SK-N-SH treated with all-trans-retinoic acid at 6 μM for 48 hours (cell line): Measurements from ENCODE around the gene CROT.

Experiments used
- ATAC-seq: fragments of 200-7000 bp; cut with Tn5 transposase; 3 replicates; pipeline ENCODE4 v1.9.1; 2020; ENCODE audit warnings: mild to moderate bottlenecking, moderate library complexity
- ARNTL ChIP-seq: fragments of 450-650 bp; formaldehyde crosslinking; IDR thresholded peaks from 2 replicates; pipeline ENCODE4 v1.5.0; 2020; ENCODE audit warnings: low read depth, mild to moderate bottlenecking, moderate library complexity, borderline replicate concordance
- CSDC2 ChIP-seq: fragments of 250-450 bp; sonication (Bioruptor Pico); IDR thresholded peaks from 2 replicates; pipeline ENCODE4 v1.5.0; 2020; ENCODE audit warnings: mild to moderate bottlenecking, moderate library complexity
- CSRNP3 ChIP-seq: fragments of 250-450 bp; sonication (Bioruptor Pico); IDR thresholded peaks from 2 replicates; pipeline ENCODE4 v1.5.1; 2021; ENCODE audit warnings: mild to moderate bottlenecking, moderate library complexity
- ESRRG ChIP-seq: fragments of 250-450 bp; sonication (Bioruptor Pico); IDR thresholded peaks from 2 replicates; pipeline ENCODE4 v1.6.1; 2021; ENCODE audit warnings: mild to moderate bottlenecking
- GLIS3 ChIP-seq: fragments of 250-450 bp; sonication (Bioruptor Pico); IDR thresholded peaks from 2 replicates; pipeline ENCODE4 v1.5.0; 2020; ENCODE audit warnings: mild to moderate bottlenecking, moderate library complexity
- ISL1 ChIP-seq: fragments of 250-450 bp; sonication (Bioruptor Pico); IDR thresholded peaks from 2 replicates; pipeline ENCODE4 v2.1.2; 2022; ENCODE audit warnings: mild to moderate bottlenecking, moderate library complexity
- OSR1 ChIP-seq: fragments of 250-450 bp; sonication (Bioruptor Pico); IDR thresholded peaks from 2 replicates; pipeline ENCODE4 v1.8.0; 2022; ENCODE audit warnings: moderate library complexity, mild to moderate bottlenecking, inconsistent platforms
- POU6F1 ChIP-seq: fragments of 250-450 bp; sonication (Bioruptor Pico); IDR thresholded peaks from 2 replicates; pipeline ENCODE4 v1.8.0; 2021; ENCODE audit warnings: low read depth, mild to moderate bottlenecking, moderate library complexity, borderline replicate concordance
- PPARA ChIP-seq: fragments of 250-450 bp; sonication (Bioruptor Pico); IDR thresholded peaks from 2 replicates; pipeline ENCODE4 v1.5.0; 2020; ENCODE audit warnings: mild to moderate bottlenecking, borderline replicate concordance
- RARB ChIP-seq: fragments of 250-450 bp; sonication (Bioruptor Pico); IDR thresholded peaks from 2 replicates; pipeline ENCODE4 v1.8.0; 2021; ENCODE audit warnings: mild to moderate bottlenecking, moderate library complexity
- SNAI2 ChIP-seq: fragments of 250-450 bp; sonication (Bioruptor Pico); IDR thresholded peaks from 2 replicates; pipeline ENCODE4 v1.5.0; 2020; ENCODE audit warnings: mild to moderate bottlenecking, moderate library complexity
- TCF4 ChIP-seq: fragments of 250-450 bp; sonication (Bioruptor Pico); IDR thresholded peaks from 2 replicates; pipeline ENCODE4 v1.8.0; 2021; ENCODE audit warnings: mild to moderate bottlenecking, moderate library complexity, borderline replicate concordance
- TSHZ2 ChIP-seq: fragments of 250-450 bp; sonication (Bioruptor Pico); IDR thresholded peaks from 2 replicates; pipeline ENCODE4 v1.5.0; 2020; ENCODE audit warnings: mild to moderate bottlenecking, moderate library complexity
- ZFP3 ChIP-seq: fragments of 250-450 bp; sonication (Bioruptor Pico); IDR thresholded peaks from 2 replicates; pipeline ENCODE4 v1.5.0; 2020; ENCODE audit warnings: mild to moderate bottlenecking, moderate library complexity
- ZFP30 ChIP-seq: fragments of 450-650 bp; formaldehyde crosslinking; IDR thresholded peaks from 2 replicates; pipeline ENCODE4 v1.5.0; 2022; ENCODE audit warnings: mild to moderate bottlenecking, moderate library complexity
- ZNF565 ChIP-seq: fragments of 450-650 bp; formaldehyde crosslinking; conservative IDR thresholded peaks from 2 replicates; pipeline ENCODE4 v1.5.0; 2020; ENCODE audit warnings: low read depth, mild to moderate bottlenecking, moderate library complexity
- ZNF70 ChIP-seq: fragments of 450-650 bp; formaldehyde crosslinking; IDR thresholded peaks from 2 replicates; pipeline ENCODE4 v1.5.0; 2020; ENCODE audit warnings: mild to moderate bottlenecking, moderate library complexity
- ZNF8 ChIP-seq: fragments of 450-650 bp; formaldehyde crosslinking; IDR thresholded peaks from 2 replicates; pipeline ENCODE4 v1.5.0; 2020; ENCODE audit warnings: mild to moderate bottlenecking, moderate library complexity
- TF ChIP-seq, protein P1 (sequence below): fragments of 250-450 bp; sonication (Bioruptor Pico); IDR thresholded peaks from 2 replicates; pipeline ENCODE4 v1.8.0; 2020; ENCODE audit warnings: mild to moderate bottlenecking, moderate library complexity, borderline replicate concordance
- TF ChIP-seq, protein P2 (sequence below): fragments of 250-450 bp; sonication (Bioruptor Pico); IDR thresholded peaks from 2 replicates; pipeline ENCODE4 v1.5.1; 2020; ENCODE audit warnings: low read depth, mild to moderate bottlenecking, moderate library complexity

Gene CROT

GRCh38 chr7:87363342-87363741 lies 17.9 kb downstream of the CROT start:
- TF ChIP-seq SNAI2 (CRISPR knock-in tag): no peak
- no peak for TF ChIP-seq ARNTL (CRISPR knock-in tag)
- TF ChIP-seq, protein P1, sequence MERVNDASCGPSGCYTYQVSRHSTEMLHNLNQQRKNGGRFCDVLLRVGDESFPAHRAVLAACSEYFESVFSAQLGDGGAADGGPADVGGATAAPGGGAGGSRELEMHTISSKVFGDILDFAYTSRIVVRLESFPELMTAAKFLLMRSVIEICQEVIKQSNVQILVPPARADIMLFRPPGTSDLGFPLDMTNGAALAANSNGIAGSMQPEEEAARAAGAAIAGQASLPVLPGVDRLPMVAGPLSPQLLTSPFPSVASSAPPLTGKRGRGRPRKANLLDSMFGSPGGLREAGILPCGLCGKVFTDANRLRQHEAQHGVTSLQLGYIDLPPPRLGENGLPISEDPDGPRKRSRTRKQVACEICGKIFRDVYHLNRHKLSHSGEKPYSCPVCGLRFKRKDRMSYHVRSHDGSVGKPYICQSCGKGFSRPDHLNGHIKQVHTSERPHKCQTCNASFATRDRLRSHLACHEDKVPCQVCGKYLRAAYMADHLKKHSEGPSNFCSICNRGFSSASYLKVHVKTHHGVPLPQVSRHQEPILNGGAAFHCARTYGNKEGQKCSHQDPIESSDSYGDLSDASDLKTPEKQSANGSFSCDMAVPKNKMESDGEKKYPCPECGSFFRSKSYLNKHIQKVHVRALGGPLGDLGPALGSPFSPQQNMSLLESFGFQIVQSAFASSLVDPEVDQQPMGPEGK (CRISPR knock-in tag): no peak
- TF ChIP-seq, protein P2, sequence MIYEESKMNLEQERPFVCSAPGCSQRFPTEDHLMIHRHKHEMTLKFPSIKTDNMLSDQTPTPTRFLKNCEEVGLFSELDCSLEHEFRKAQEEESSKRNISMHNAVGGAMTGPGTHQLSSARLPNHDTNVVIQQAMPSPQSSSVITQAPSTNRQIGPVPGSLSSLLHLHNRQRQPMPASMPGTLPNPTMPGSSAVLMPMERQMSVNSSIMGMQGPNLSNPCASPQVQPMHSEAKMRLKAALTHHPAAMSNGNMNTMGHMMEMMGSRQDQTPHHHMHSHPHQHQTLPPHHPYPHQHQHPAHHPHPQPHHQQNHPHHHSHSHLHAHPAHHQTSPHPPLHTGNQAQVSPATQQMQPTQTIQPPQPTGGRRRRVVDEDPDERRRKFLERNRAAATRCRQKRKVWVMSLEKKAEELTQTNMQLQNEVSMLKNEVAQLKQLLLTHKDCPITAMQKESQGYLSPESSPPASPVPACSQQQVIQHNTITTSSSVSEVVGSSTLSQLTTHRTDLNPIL (CRISPR knock-in tag): no peak
- TF ChIP-seq TCF4 (CRISPR knock-in tag): no peak
- no peak for TF ChIP-seq GLIS3 (CRISPR knock-in tag)
- no peak for TF ChIP-seq ZNF8 (CRISPR knock-in tag)
- ATAC-seq: no peak

DNA sequence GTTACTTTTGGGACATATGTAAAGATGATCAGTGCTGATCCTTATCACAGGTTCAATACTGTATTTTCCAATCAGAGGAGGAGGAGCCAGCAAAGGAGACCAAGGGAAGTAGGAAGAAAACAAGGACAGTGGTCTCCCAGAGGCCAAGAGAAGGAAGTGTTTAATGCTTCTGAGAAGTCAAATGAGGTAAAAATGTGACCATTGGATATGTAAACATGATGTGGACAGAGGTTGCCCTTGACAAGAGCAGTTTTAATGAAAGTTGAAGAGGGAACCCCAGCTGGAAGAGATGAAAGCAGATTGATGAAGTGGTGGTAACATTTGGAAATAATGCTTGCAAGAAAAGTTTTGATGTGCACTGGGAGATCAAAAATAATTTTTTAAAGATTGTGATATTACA lies 18.8 kb downstream of the CROT start:
- TF ChIP-seq PPARA (CRISPR knock-in tag): no peak
- TF ChIP-seq, protein P1 (CRISPR knock-in tag): no peak
- no peak for TF ChIP-seq ZFP30 (CRISPR knock-in tag)
- no peak for TF ChIP-seq ZFP3
- TF ChIP-seq ISL1 (CRISPR knock-in tag): no peak
- TF ChIP-seq ESRRG: no peak
- no peak for TF ChIP-seq CSDC2
- no peak for TF ChIP-seq CSRNP3
- TF ChIP-seq RARB (CRISPR knock-in tag): no peak
- TF ChIP-seq ZNF70: no peak
- TF ChIP-seq, protein P2 (CRISPR knock-in tag): no peak
- TF ChIP-seq TSHZ2: no peak
- TF ChIP-seq ZNF8 (CRISPR knock-in tag): no peak
- no peak for TF ChIP-seq OSR1 (CRISPR knock-in tag)
- no peak for TF ChIP-seq POU6F1
- TF ChIP-seq ZNF565 (CRISPR knock-in tag): no peak
- no peak for ATAC-seq
